ENCODE results near the gene ADAMTS19.

Gene ADAMTS19

GRCh38 chr5:129748913-129749880 lies 289.1 kb downstream of the ADAMTS19 start:
- no peak for DNase-seq (ENCODE audit: low read depth)
- no peak overlapping the region for H3K4me3 ChIP-seq (ENCODE audit: control insufficient read depth, low read depth, low read length)
- TF ChIP-seq CTCF (IDR thresholded peaks at IDR 0.05; ENCODE audit: control insufficient read depth, insufficient read depth, low read depth, low read length, missing control alignments): no peak

GRCh38 chr5:129760636-129761325 lies 300.7 kb downstream of the ADAMTS19 start:
- TF ChIP-seq CTCF (IDR thresholded peaks at IDR 0.05; ENCODE audit: control insufficient read depth, insufficient read depth, low read depth, low read length, missing control alignments): no peak
- H3K4me3 ChIP-seq (ENCODE audit: control insufficient read depth, low read depth, low read length): no peak overlapping the region
- no peak for DNase-seq (ENCODE audit: low read depth)

- H3K4me3 ChIP-seq (ENCODE audit: control insufficient read depth, low read depth, low read length): no peak overlapping the region
- no peak for TF ChIP-seq CTCF (IDR thresholded peaks at IDR 0.05; ENCODE audit: control insufficient read depth, insufficient read depth, low read depth, low read length, missing control alignments)
- DNase-seq (ENCODE audit: low read depth): no peak
Observed at GRCh38 chr5:129763651-129764050, 303.6 kb downstream of the ADAMTS19 start.

- no peak overlapping the region for H3K4me3 ChIP-seq (ENCODE audit: control insufficient read depth, low read depth, low read length)
- TF ChIP-seq CTCF (IDR thresholded peaks at IDR 0.05; ENCODE audit: control insufficient read depth, insufficient read depth, low read depth, low read length, missing control alignments): no peak
- DNase-seq (ENCODE audit: low read depth): no peak
Observed at GRCh38 chr5:129766798-129767197, 306.7 kb downstream of the ADAMTS19 start.

- peak; percentile 66 for DNase-seq (ENCODE audit: low read depth)
- TF ChIP-seq CTCF (IDR thresholded peaks at IDR 0.05; ENCODE audit: control insufficient read depth, insufficient read depth, low read depth, low read length, missing control alignments): peak; percentile 98
- no peak overlapping the region for H3K4me3 ChIP-seq (ENCODE audit: control insufficient read depth, low read depth, low read length)
Observed at GRCh38 chr5:129767927-129768380, 307.9 kb downstream of the ADAMTS19 start.

- no peak overlapping the region for H3K4me3 ChIP-seq (ENCODE audit: control insufficient read depth, low read depth, low read length)
- no peak for TF ChIP-seq CTCF (IDR thresholded peaks at IDR 0.05; ENCODE audit: control insufficient read depth, insufficient read depth, low read depth, low read length, missing control alignments)
- no peak for DNase-seq (ENCODE audit: low read depth)
Observed at GRCh38 chr5:129768735-129769134, 308.6 kb downstream of the ADAMTS19 start.

Data from AG09309 (cell line).